ENCODE data around the gene SCP2. TPM values are rescaled to one million over a fixed set of nuclear protein-coding genes. Genes with fewer than 3 reads are reported as not detected.
"Not testable (repeated sequence)": the region's sequence is repeated elsewhere in the genome, so short reads cannot be mapped to it uniquely, and the experiment has no call there.

SCP2 gene
- total RNA-seq, 2 experiments from 2014 or later, result 91.0 to 99.9 TPM

DNA sequence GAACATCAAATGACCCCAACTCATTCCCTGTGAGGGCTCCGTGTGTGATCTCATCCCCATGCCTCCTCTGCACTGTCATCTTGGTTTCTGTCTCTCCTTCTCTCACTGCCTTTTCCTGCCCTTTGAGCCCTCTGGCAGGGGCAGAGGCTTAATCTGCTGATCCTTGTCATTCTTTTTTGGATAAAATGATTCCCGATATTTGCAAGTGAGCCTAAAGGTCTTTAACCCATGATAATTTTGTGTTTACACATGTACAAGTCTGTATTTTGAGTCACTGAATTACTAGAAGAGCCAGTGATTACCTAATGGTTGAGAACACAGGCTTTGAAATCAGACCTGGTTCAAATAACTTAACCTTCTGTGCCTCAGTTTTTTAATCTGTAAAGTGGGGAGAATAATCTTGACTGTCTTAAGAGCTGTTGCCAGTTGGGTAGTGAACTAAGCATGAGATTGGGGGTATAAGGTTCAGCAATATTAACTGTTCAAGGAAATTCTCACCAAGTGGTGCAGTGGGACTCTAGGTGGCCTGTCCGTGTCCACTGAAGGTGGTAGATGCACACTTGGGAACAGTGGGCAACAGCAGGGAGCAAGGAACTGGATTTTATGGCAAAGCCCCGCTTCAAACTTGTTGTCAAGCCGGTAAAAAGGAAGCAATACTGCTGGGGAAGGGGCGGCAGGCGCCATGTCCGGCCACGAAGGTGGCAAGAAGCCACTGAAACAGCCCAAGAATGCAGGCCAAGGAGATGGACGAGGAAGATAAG, 7.2 kb upstream of the SCP2 start:
- no peak overlapping the region for H3K27ac Mint-ChIP-seq

DNA sequence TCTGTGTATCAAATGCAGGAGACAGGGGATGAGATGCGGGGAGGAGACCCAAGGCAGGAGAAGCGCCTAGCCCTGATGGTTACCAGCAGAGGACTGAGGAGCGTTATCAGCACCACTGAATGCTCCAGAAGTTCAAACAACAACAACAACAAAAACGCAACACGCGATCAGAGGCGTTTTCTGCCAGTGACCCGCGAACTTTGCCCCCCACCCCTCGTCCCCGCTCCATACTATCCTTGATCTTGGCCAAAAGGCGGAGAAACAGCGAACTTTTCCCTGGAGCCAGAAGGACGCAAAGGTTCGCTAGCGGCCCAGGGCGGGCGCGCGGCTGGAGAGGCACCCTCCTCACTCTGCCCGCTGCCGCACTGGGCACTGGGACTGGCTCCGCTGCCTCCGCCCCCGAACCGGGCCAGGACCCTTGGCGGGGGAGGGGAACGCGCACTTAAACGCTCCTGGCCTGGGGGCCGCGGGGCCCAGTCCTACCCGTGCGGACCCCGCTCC, 6.2 kb upstream of the SCP2 start:
- no peaks in the 10 kb centered on the region for H3K9me3 Mint-ChIP-seq
- POLR2A ChIA-PET, result interaction anchor here (1.0 to 1.2 kb wide), 3 partner anchors 79 to 288 kb away, joined by 3 to 4 read pairs (median 3); partner anchors contain the start of genes SHISAL2A and ZYG11A
- peak overlapping the region; percentile 80 for H3K4me3 Mint-ChIP-seq
- peaks cover 1% of the 10 kb centered on the region for H3K27me3 Mint-ChIP-seq
- CTCF ChIA-PET, result interaction anchor here (0.6 to 2.2 kb wide), 12 partner anchors 11 to 516 kb away, joined by 3 to 8 read pairs (median 4); partner anchors contain the start of genes ORC1, PRPF38A and ZYG11A
- H3K4me1 Mint-ChIP-seq, result peaks cover 28% of the 10 kb centered on the region
- no peaks in the 10 kb centered on the region for H3K36me3 Mint-ChIP-seq (ENCODE audit: low read depth)
- no peak for DNase-seq
- H3K27ac Mint-ChIP-seq, result no peak overlapping the region

More for the DNA sequence above, 7.2 kb upstream of the SCP2 start:
- POLR2A ChIA-PET, result interaction anchor here (1.0 to 2.1 kb wide), 2 partner anchors 16 to 77 kb away, joined by 3 to 8 read pairs; partner anchors contain the start of gene ZYG11A
- no peaks in the 10 kb centered on the region for H3K27me3 Mint-ChIP-seq
- peaks cover 28% of the 10 kb centered on the region for H3K4me1 Mint-ChIP-seq
- CTCF ChIA-PET, result no interaction called here
- H3K9me3 Mint-ChIP-seq, result no peaks in the 10 kb centered on the region
- DNase-seq, result no peak
- H3K36me3 Mint-ChIP-seq (ENCODE audit: low read depth), result no peaks in the 10 kb centered on the region
- H3K4me3 Mint-ChIP-seq, result peak overlapping the region; percentile 46

DNA sequence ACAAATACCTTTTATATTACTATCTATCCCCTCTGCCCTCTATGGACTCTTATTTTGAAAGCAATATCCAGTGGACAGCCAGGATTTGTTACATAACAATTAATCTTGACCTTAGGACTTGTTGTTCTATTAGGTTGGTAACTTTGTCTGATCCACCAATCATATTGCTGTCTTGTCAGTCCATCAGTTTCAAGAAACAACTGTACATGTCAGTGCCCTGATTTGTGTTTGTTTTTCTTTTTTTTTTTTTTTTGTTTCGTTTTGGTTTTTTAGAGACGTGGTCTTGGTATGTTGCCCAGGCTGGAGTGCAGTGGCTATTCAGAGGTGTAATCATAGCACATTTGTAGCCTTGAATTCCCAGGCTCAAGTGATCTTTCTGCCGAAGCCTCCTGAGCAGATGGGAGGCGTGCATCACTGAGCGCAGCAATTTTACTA, 1.5 kb upstream of the SCP2 start:
- H3K4me1 Mint-ChIP-seq, result peaks cover 30% of the 10 kb centered on the region
- POLR2A ChIA-PET, result interaction anchor here (0.7 kb wide), 1 partner anchor 522 kb away, joined by 3 read pairs; the partner anchor contains the start of genes ORC1 and PRPF38A
- H3K36me3 Mint-ChIP-seq (ENCODE audit: low read depth), result no peaks in the 10 kb centered on the region
- H3K27me3 Mint-ChIP-seq, result peaks cover 4% of the 10 kb centered on the region
- H3K27ac Mint-ChIP-seq, result no peak overlapping the region
- CTCF ChIA-PET, result no interaction called here
- no peak overlapping the region for H3K4me3 Mint-ChIP-seq
- H3K9me3 Mint-ChIP-seq, result no peaks in the 10 kb centered on the region
- no peak for DNase-seq

DNA sequence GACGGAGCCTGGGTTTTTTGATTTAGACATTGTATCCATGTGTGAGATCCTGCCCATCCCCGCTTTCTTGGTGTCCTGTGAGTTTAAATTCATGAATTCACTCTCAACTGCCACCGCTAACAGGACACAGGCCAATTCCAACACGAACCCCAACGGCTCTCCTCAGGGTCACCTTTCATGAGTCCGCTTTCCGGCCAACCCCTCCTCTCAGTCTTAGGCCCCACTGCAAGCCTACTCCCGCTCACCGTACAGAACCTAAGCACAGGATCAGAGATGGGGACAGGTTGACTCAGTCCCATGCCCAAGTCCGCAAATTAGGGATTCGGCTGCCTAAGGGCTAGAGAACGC, 238 bp upstream of the SCP2 start:
- ChIA-PET CTCF (interaction anchor here (0.6 to 1.0 kb wide), 2 partner anchors 37 to 88 kb away, joined by 3 read pairs; no protein-coding TSS in a partner anchor), POLR2A (interaction anchor here (1.7 kb wide), 1 partner anchor 9 kb away, joined by 8 read pairs; no protein-coding TSS in a partner anchor)
- H3K27me3 Mint-ChIP-seq, result peaks cover 4% of the 10 kb centered on the region
- H3K27ac Mint-ChIP-seq, result no peak overlapping the region
- H3K4me1 Mint-ChIP-seq, result peaks cover 21% of the 10 kb centered on the region
- DNase-seq, result no peak
- no peaks in the 10 kb centered on the region for H3K9me3 Mint-ChIP-seq
- no peaks in the 10 kb centered on the region for H3K36me3 Mint-ChIP-seq (ENCODE audit: low read depth)
- peak overlapping the region; percentile 85 for H3K4me3 Mint-ChIP-seq

DNA sequence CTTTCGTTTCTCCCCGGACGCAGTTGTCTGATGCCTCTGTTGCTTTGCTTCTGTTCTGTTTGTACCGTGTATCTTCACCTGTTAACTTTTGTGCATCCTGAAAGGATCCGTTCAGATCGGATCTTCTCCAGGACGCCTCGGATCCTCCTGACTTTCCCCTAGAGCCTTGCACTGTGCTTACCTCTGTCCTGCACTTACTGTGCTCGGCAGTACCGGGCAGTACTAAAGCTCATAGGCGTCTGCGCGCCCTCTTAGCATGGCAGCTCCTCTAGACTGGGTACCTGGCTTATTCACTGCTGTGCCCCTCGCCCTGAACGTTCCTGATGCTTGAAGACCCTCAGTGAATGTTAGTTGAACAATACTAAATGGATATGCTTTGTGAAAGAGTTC, 934 bp downstream of the SCP2 start:
- peak overlapping the region; percentile 85 for H3K4me3 Mint-ChIP-seq
- CTCF ChIA-PET, result interaction anchor here (0.8 kb wide), 2 partner anchors 9 to 254 kb away, joined by 3 to 6 read pairs; no protein-coding TSS in a partner anchor
- H3K9me3 Mint-ChIP-seq, result no peaks in the 10 kb centered on the region
- POLR2A ChIA-PET, result interaction anchor here (0.7 to 1.7 kb wide), 2 partner anchors 10 to 87 kb away, joined by 3 to 8 read pairs; no protein-coding TSS in a partner anchor
- H3K27me3 Mint-ChIP-seq, result peaks cover 4% of the 10 kb centered on the region
- DNase-seq, result no peak
- H3K27ac Mint-ChIP-seq, result peak overlapping the region; percentile 40
- no peaks in the 10 kb centered on the region for H3K36me3 Mint-ChIP-seq (ENCODE audit: low read depth)
- H3K4me1 Mint-ChIP-seq, result peaks cover 17% of the 10 kb centered on the region

DNA sequence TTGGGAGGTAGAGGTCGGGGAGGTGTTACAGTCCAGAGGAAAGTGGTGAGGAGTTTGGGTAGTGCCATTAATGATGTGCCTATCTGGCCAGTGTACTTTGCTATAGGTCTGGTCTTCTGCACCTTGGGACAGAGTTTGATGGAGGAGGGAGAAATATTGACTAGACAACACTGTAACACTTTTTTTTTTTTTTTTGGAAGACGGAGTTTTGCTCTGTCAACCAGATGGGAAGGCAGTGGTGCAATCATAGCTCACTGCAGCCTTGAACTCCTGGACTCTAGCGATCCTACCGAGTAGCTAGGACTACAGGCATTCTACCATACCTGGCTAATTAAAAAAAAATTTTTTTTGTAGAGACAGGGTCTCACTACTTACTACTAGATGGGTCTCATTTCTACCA, 1.9 kb downstream of the SCP2 start:
- H3K27me3 Mint-ChIP-seq, result peaks cover 4% of the 10 kb centered on the region
- H3K27ac Mint-ChIP-seq, result no peak overlapping the region
- ChIA-PET CTCF (interaction anchor here (0.7 kb wide), 1 partner anchor 29 kb away, joined by 4 read pairs; no protein-coding TSS in a partner anchor), POLR2A (no interaction called here)
- no peak for DNase-seq
- no peaks in the 10 kb centered on the region for H3K36me3 Mint-ChIP-seq (ENCODE audit: low read depth)
- no peaks in the 10 kb centered on the region for H3K9me3 Mint-ChIP-seq
- peaks cover 17% of the 10 kb centered on the region for H3K4me1 Mint-ChIP-seq
- H3K4me3 Mint-ChIP-seq, result no peak overlapping the region

DNA sequence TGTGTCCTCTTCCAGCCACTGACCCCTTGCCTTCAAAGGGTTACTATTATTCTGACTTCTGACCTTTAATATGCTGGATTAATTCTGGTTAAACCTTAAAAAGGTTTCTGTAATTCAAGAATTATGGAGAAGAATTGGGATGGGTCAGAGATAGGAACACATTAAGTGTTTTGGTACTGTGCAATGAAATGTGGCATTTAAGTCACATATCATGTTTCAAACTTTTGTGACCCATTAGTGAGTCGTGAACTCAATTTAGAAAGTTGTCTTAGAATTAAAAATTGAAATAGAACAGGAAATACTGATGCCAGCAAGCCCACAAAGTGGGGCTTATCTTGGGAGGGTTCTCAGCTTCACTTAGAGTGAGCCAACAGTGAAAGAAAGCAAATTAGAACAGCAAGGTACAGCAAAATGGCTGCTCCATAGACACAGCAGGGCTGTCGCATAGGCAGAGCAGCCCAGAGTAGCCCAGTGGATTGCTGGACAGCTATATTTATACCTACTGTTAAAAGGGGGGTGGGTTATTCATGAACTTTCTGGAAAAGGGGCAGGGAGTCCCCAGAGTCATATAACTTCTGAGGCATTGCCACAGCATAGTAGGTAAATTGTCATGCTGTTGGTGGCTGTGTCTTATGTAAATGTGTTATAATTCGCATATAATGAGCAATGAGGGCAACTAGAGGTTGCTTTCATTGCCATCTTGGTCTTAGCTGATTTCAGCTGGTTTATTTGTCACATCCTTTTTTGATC, 10.5 kb downstream of the SCP2 start:
- Mint-ChIP-seq H3K4me3 (no peak overlapping the region), H3K4me1 (no peaks in the 10 kb centered on the region), H3K27me3 (no peaks in the 10 kb centered on the region), H3K36me3 (ENCODE audit: low read depth) (peaks cover 3% of the 10 kb centered on the region), H3K9me3 (no peaks in the 10 kb centered on the region), H3K27ac (no peak overlapping the region)
- ChIA-PET CTCF (no interaction called here), POLR2A (no interaction called here)
- no peak for DNase-seq

DNA sequence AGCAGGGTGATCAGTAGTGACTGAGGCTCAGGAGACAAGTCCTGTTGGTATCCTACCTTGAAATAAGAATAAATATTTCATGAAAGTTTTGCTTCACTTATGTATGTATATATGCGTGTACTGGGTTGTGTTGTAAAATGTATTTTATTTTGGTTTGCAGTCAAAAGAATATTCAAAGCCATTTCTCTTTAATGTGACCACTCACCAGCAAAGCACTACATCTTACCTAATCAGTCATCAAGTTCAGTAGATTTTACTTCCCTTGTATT, 11.0 kb downstream of the SCP2 start:
- H3K4me3 Mint-ChIP-seq, result no peak overlapping the region
- peaks cover 3% of the 10 kb centered on the region for H3K36me3 Mint-ChIP-seq (ENCODE audit: low read depth)
- no peaks in the 10 kb centered on the region for H3K9me3 Mint-ChIP-seq
- POLR2A ChIA-PET, result no interaction called here
- CTCF ChIA-PET, result no interaction called here
- no peaks in the 10 kb centered on the region for H3K27me3 Mint-ChIP-seq
- H3K4me1 Mint-ChIP-seq, result no peaks in the 10 kb centered on the region
- no peak for DNase-seq
- H3K27ac Mint-ChIP-seq, result no peak overlapping the region

DNA sequence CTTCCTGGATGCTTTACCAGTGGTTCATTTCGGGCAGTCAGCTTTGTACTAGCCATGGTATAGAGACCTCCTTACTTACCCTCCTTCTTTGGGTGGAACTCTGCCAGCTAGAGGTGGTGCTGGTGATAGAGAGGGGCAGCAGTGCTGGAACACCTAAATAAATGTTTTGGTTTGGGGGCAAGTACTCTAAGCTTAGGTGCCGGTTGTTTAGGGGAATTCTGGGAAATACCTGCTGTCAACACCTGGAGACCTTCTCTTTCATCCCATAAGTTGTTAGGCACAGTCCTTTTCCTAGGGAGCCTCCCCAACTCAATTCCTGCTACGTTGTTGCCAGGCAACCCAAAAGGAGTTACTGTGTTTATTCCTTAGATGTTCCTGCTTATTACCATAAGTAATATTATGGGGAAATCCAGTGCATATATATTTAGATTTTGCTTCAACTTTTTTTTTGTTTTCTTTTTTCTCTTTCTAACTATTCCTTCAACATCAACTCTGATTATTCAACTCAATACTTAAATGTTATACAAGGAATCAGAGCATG, 16.9 kb downstream of the SCP2 start:
- ChIA-PET POLR2A (no interaction called here), CTCF (interaction anchor here (0.8 kb wide), 1 partner anchor 109 kb away, joined by 3 read pairs; no protein-coding TSS in a partner anchor)
- no peak overlapping the region for H3K27ac Mint-ChIP-seq
- no peak overlapping the region for H3K4me3 Mint-ChIP-seq
- DNase-seq, result no peak
- H3K36me3 Mint-ChIP-seq (ENCODE audit: low read depth), result peaks cover 3% of the 10 kb centered on the region
- H3K4me1 Mint-ChIP-seq, result no peaks in the 10 kb centered on the region
- H3K9me3 Mint-ChIP-seq, result no peaks in the 10 kb centered on the region
- no peaks in the 10 kb centered on the region for H3K27me3 Mint-ChIP-seq

DNA sequence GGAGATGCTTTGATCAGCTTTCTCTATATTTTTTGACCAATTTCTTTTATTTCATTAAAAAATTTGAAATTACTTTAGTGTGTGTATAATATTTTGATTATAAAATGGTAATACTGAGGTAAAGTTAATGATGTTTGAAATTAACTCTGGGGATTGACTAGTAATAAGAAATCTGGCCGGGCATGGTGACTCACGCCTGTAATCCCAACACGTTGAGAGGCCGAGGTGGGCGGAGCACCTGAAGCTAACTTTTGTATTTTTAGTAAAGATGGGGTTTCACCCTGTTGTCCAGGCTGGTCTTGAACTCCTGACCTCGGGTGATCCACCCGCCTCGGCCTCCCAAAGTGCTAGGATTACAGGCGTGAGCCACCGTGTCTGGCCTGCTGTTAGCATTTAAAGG, 17.5 kb downstream of the SCP2 start:
- Mint-ChIP-seq H3K27ac (no peak overlapping the region), H3K4me1 (no peaks in the 10 kb centered on the region), H3K36me3 (ENCODE audit: low read depth) (peaks cover 7% of the 10 kb centered on the region), H3K4me3 (no peak overlapping the region), H3K27me3 (no peaks in the 10 kb centered on the region), H3K9me3 (no peaks in the 10 kb centered on the region)
- DNase-seq, result no peak
- ChIA-PET POLR2A (no interaction called here), CTCF (interaction anchor here (0.8 to 1.3 kb wide), 2 partner anchors 23 to 109 kb away, joined by 3 read pairs; partner anchors contain the start of gene ECHDC2)

DNA sequence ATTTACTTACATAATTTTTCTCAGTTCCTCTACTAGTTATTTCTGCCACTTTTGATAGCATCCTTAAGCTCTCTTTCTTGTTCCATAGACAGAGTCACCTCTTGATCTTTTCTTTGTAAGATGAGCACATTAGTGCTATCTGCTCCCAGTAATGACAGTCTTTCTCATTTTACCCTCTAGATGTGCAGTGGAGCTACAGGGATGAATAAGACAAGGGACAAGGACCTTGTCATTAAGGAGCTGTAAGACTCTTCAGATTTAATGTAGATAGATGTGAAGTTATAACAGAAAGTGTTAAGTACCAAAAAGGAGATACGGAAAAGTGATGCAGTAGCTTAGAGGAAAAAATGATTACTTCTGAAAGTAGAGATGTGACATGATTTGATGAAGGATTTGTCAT, 20.4 kb downstream of the SCP2 start:
- POLR2A ChIA-PET, result no interaction called here
- H3K27ac Mint-ChIP-seq, result no peak overlapping the region

DNA sequence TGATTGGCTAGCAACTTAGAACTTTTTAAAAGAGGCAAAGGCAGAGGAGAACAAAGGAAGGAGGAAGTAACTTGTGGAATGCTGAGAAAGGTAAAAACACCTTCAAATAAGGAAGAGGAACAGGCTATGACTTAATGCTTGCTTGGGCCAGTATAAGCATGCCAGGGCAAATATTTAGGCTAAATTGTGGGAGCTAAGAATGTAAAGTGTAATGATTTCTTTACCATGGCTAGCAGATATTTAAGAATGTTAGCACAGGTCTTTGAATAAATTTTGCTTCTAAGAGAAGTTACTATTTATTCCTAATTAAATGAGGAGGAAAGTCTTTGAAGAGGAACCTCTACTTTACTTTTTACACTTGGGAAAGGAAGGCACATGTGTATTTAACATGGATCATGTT, 22.5 kb downstream of the SCP2 start:
- H3K27ac Mint-ChIP-seq; CTCF ChIA-PET; H3K27me3 Mint-ChIP-seq; H3K9me3 Mint-ChIP-seq; H3K4me1 Mint-ChIP-seq; H3K36me3 Mint-ChIP-seq (ENCODE audit: low read depth); H3K4me3 Mint-ChIP-seq; DNase-seq; POLR2A ChIA-PET: not testable (repeated sequence)

More for the DNA sequence above, 20.4 kb downstream of the SCP2 start:
- no peak for DNase-seq
- H3K9me3 Mint-ChIP-seq, result no peaks in the 10 kb centered on the region
- H3K4me3 Mint-ChIP-seq, result no peak overlapping the region
- CTCF ChIA-PET, result no interaction called here
- peaks cover 7% of the 10 kb centered on the region for H3K36me3 Mint-ChIP-seq (ENCODE audit: low read depth)
- no peaks in the 10 kb centered on the region for H3K4me1 Mint-ChIP-seq
- no peaks in the 10 kb centered on the region for H3K27me3 Mint-ChIP-seq

DNA sequence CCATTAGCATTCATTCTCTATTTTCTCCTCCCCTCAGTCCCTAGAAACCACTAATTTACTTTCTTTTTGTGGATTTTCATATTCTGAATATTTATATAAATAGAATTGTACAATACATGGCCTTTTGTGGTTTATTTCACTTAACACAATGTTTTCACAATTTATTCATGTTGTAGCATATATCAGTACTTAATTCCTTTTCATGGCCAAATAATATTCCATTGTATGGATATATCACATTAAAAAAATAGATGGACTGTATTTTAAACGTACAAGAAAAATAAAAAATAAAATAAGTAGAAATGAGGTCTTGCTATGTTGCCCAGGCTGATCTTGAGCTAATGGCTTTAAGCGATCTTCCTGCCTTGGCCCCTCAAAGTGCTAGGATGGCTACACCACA, 25.0 kb downstream of the SCP2 start:
- POLR2A ChIA-PET, result no interaction called here
- H3K9me3 Mint-ChIP-seq, result no peaks in the 10 kb centered on the region
- H3K27me3 Mint-ChIP-seq, result no peaks in the 10 kb centered on the region
- H3K36me3 Mint-ChIP-seq (ENCODE audit: low read depth), result peaks cover 10% of the 10 kb centered on the region
- H3K4me1 Mint-ChIP-seq, result peaks cover 1% of the 10 kb centered on the region
- no peak overlapping the region for H3K4me3 Mint-ChIP-seq
- H3K27ac Mint-ChIP-seq, result no peak overlapping the region
- CTCF ChIA-PET, result no interaction called here
- no peak for DNase-seq

Measured in activated CD4-positive, alpha-beta memory T cell treated with anti-CD3 and anti-CD28 coated beads, Interleukin-2, amount 10 ng/mL, durations not matched to agents 7 days and 5 days (primary cell).